Coronary artery (tissue), 2 donors: Measurements from ENCODE around the gene ERC2.

Experiments
- DNase-seq: peaks from one replicate; pipeline ENCODE4 v3.0.0-alpha.2; 2017; ENCODE audit warnings: low spot score
- H3K27ac ChIP-seq, 2 donors: fragments of 200-600 bp; sonication (generic); one replicate each; pipeline ENCODE4 v1.5.1; 2016 to 2019
- H3K4me3 ChIP-seq: fragments of 200-600 bp; sonication (generic); 2 replicates; pipeline ENCODE4 v1.5.1; 2016; ENCODE audit warnings: mild to moderate bottlenecking, moderate library complexity
- CTCF ChIP-seq: fragments of 200-600 bp; sonication (generic); IDR thresholded peaks from one replicate; pipeline ENCODE4 v1.5.1; 2019; ENCODE audit warnings: antibody characterized with exemption

Gene ERC2

GRCh38 chr3:55467099-55467498, 1001.2 kb downstream of the ERC2 start:
- no peak for DNase-seq
- Histone ChIP-seq H3K27ac (no peak overlapping the region), H3K4me3 (no peak overlapping the region)
- no peak for TF ChIP-seq CTCF

GRCh38 chr3:55466526-55466925, 1001.7 kb downstream of the ERC2 start:
- Histone ChIP-seq H3K27ac (no peak overlapping the region), H3K4me3 (no peak overlapping the region)
- TF ChIP-seq CTCF, result no peak
- no peak for DNase-seq

- Histone ChIP-seq H3K4me3 (no peak overlapping the region), H3K27ac (no peak overlapping the region)
- TF ChIP-seq CTCF, result no peak
- DNase-seq, result no peak
These were observed 1006.4 kb downstream of the ERC2 start for GRCh38 chr3:55461896-55462295.

GRCh38 chr3:55459838-55460237, 1008.4 kb downstream of the ERC2 start:
- Histone ChIP-seq H3K27ac (no peak overlapping the region), H3K4me3 (no peak overlapping the region)
- no peak for DNase-seq
- no peak for TF ChIP-seq CTCF
